Measurements from ENCODE around the gene BLTP3A. TPM values are rescaled to one million over a fixed set of nuclear protein-coding genes. Genes with fewer than 3 reads are reported as not detected.
"Not testable (repeated sequence)": the region's sequence is repeated elsewhere in the genome, so short reads cannot be mapped to it uniquely, and the experiment has no call there.

Gene BLTP3A
- total RNA-seq, 1 experiment from 2014 or later = 18.7 TPM

DNA sequence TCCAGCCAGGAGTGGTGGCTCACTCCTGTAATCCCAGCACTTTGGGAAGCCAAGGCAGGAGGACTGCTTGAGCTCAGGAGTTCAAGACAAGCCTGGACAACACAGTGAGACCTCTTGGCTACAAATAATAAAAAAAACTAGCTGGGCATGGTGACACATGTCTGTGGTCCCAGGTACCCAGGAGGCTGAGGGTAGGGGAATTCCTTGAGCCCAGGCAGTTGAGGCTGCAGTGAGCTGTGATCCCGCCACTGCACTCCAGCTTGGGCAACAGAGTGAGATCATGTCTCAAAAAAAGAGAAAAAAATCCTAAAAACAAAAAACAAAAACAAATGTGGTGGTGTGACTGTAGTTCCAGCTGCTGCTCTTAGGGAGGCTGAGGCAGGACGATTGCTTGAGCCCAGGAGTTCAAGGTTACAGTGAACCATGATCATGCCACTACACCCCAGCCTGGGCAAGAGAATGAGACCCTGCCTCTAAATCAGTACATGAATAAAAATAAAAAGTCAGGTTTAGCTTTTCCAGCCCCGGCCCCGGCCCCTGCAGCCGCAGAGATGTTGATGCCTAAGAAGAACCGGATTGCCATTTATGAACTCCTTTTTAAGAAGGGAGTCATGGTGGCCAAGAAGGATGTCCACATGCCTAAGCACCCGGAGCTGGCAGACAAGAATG, 48.1 kb upstream of the BLTP3A start:
- H3K4me3 Mint-ChIP-seq = no peak overlapping the region
- H3K27ac Mint-ChIP-seq = no peak overlapping the region
- POLR2A ChIA-PET = interaction anchor here (0.5 kb wide), 1 partner anchor 247 kb away, joined by 7 read pairs; no protein-coding TSS in a partner anchor
- H3K36me3 Mint-ChIP-seq = no peaks in the 10 kb centered on the region
- no peaks in the 10 kb centered on the region for H3K27me3 Mint-ChIP-seq (ENCODE audit: low read depth)
- TF ChIP-seq JUN (CRISPR knock-in tag; IDR thresholded peaks at IDR 0.05) (no peak), ZNF423 (CRISPR knock-in tag; IDR thresholded peaks at IDR 0.05) (no peak), NFYB (CRISPR knock-in tag; conservative IDR thresholded peaks at IDR 0.05; ENCODE audit: low read depth) (no peak), ZBTB43 (CRISPR knock-in tag; IDR thresholded peaks at IDR 0.05) (no peak), TEAD4 (CRISPR knock-in tag; IDR thresholded peaks at IDR 0.05) (no peak), ERG (CRISPR knock-in tag; IDR thresholded peaks at IDR 0.05) (no peak), MYBL2 (CRISPR knock-in tag; IDR thresholded peaks at IDR 0.05) (no peak), ZNF416 (CRISPR knock-in tag; IDR thresholded peaks at IDR 0.05) (no peak), NR3C1 (CRISPR knock-in tag; conservative IDR thresholded peaks at IDR 0.05; ENCODE audit: low read depth) (no peak), NFE2L1 (CRISPR knock-in tag; IDR thresholded peaks at IDR 0.05) (no peak), ELF4 (CRISPR knock-in tag; IDR thresholded peaks at IDR 0.05; ENCODE audit: low read depth) (no peak), CREM (CRISPR knock-in tag; IDR thresholded peaks at IDR 0.05) (no peak), SMAD4 (CRISPR knock-in tag; IDR thresholded peaks at IDR 0.05) (no peak)
- TF ChIP-seq, protein P1, sequence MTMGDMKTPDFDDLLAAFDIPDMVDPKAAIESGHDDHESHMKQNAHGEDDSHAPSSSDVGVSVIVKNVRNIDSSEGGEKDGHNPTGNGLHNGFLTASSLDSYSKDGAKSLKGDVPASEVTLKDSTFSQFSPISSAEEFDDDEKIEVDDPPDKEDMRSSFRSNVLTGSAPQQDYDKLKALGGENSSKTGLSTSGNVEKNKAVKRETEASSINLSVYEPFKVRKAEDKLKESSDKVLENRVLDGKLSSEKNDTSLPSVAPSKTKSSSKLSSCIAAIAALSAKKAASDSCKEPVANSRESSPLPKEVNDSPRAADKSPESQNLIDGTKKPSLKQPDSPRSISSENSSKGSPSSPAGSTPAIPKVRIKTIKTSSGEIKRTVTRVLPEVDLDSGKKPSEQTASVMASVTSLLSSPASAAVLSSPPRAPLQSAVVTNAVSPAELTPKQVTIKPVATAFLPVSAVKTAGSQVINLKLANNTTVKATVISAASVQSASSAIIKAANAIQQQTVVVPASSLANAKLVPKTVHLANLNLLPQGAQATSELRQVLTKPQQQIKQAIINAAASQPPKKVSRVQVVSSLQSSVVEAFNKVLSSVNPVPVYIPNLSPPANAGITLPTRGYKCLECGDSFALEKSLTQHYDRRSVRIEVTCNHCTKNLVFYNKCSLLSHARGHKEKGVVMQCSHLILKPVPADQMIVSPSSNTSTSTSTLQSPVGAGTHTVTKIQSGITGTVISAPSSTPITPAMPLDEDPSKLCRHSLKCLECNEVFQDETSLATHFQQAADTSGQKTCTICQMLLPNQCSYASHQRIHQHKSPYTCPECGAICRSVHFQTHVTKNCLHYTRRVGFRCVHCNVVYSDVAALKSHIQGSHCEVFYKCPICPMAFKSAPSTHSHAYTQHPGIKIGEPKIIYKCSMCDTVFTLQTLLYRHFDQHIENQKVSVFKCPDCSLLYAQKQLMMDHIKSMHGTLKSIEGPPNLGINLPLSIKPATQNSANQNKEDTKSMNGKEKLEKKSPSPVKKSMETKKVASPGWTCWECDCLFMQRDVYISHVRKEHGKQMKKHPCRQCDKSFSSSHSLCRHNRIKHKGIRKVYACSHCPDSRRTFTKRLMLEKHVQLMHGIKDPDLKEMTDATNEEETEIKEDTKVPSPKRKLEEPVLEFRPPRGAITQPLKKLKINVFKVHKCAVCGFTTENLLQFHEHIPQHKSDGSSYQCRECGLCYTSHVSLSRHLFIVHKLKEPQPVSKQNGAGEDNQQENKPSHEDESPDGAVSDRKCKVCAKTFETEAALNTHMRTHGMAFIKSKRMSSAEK (CRISPR knock-in tag; IDR thresholded peaks at IDR 0.05; ENCODE audit: borderline replicate concordance) = no peak
- TF ChIP-seq, protein P2, sequence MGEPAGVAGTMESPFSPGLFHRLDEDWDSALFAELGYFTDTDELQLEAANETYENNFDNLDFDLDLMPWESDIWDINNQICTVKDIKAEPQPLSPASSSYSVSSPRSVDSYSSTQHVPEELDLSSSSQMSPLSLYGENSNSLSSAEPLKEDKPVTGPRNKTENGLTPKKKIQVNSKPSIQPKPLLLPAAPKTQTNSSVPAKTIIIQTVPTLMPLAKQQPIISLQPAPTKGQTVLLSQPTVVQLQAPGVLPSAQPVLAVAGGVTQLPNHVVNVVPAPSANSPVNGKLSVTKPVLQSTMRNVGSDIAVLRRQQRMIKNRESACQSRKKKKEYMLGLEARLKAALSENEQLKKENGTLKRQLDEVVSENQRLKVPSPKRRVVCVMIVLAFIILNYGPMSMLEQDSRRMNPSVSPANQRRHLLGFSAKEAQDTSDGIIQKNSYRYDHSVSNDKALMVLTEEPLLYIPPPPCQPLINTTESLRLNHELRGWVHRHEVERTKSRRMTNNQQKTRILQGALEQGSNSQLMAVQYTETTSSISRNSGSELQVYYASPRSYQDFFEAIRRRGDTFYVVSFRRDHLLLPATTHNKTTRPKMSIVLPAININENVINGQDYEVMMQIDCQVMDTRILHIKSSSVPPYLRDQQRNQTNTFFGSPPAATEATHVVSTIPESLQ (CRISPR knock-in tag; IDR thresholded peaks at IDR 0.05) = no peak
- TF ChIP-seq, protein P3, sequence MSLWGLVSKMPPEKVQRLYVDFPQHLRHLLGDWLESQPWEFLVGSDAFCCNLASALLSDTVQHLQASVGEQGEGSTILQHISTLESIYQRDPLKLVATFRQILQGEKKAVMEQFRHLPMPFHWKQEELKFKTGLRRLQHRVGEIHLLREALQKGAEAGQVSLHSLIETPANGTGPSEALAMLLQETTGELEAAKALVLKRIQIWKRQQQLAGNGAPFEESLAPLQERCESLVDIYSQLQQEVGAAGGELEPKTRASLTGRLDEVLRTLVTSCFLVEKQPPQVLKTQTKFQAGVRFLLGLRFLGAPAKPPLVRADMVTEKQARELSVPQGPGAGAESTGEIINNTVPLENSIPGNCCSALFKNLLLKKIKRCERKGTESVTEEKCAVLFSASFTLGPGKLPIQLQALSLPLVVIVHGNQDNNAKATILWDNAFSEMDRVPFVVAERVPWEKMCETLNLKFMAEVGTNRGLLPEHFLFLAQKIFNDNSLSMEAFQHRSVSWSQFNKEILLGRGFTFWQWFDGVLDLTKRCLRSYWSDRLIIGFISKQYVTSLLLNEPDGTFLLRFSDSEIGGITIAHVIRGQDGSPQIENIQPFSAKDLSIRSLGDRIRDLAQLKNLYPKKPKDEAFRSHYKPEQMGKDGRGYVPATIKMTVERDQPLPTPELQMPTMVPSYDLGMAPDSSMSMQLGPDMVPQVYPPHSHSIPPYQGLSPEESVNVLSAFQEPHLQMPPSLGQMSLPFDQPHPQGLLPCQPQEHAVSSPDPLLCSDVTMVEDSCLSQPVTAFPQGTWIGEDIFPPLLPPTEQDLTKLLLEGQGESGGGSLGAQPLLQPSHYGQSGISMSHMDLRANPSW (CRISPR knock-in tag; conservative IDR thresholded peaks at IDR 0.05; ENCODE audit: low read depth) = no peak
- TF ChIP-seq, protein P4, sequence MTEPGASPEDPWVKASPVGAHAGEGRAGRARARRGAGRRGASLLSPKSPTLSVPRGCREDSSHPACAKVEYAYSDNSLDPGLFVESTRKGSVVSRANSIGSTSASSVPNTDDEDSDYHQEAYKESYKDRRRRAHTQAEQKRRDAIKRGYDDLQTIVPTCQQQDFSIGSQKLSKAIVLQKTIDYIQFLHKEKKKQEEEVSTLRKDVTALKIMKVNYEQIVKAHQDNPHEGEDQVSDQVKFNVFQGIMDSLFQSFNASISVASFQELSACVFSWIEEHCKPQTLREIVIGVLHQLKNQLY (CRISPR knock-in tag; IDR thresholded peaks at IDR 0.05) = no peak
- TF ChIP-seq, protein P5, sequence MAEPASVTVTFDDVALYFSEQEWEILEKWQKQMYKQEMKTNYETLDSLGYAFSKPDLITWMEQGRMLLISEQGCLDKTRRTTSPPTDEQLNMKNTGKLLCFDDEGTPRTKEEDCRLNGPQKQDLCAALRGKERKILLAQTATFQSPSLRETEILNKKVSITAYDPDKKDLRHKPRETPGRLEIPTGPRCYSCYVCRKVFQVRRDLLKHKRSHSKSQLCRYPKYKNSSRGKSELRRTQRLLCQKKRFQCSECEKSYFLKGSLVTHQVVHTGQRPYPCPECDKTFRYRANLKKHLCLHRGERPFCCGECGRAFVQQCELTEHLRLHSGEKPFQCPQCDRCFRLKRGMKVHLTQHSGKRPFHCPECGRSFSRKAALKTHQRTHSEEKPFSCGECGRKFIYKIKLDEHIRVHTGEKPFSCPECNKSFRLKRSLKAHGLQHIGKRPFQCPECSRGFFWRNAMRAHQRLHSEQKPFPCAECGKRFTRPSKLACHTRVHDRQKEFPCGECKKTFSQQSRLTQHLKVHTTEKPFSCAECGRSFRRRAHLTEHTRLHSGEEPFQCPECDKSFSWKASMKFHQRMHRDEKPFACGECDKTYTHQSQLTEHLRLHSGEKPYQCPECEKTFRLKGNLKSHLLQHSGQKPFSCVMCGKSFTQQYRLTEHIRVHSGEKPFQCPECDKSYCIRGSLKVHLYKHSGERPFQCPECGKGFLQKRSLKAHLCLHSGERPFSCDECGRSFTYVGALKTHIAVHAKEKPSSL (CRISPR knock-in tag; conservative IDR thresholded peaks at IDR 0.05) = no peak
- DNase-seq (ENCODE audit: low spot score) (no peak), ATAC-seq (no peak)
- CTCF ChIA-PET = interaction anchor here (0.8 to 2.6 kb wide), 2 partner anchors 13 to 156 kb away, joined by 3 to 10 read pairs; partner anchors contain the start of gene SNRPC
- no peaks in the 10 kb centered on the region for H3K9me3 Mint-ChIP-seq
- no peaks in the 10 kb centered on the region for H3K4me1 Mint-ChIP-seq

GRCh38 chr6:34744294-34744647, 47.6 kb upstream of the BLTP3A start:
- CTCF ChIA-PET = interaction anchor here (0.8 to 2.6 kb wide), 2 partner anchors 13 to 156 kb away, joined by 3 to 10 read pairs; partner anchors contain the start of gene SNRPC
- not testable (repeated sequence) for ATAC-seq

More at GRCh38 chr6:34744294-34744647, 47.6 kb upstream of the BLTP3A start:
- H3K4me1 Mint-ChIP-seq; H3K27ac Mint-ChIP-seq; POLR2A ChIA-PET; H3K27me3 Mint-ChIP-seq (ENCODE audit: low read depth); H3K36me3 Mint-ChIP-seq; H3K9me3 Mint-ChIP-seq; H3K4me3 Mint-ChIP-seq; DNase-seq (ENCODE audit: low spot score): not testable (repeated sequence)

All from WTC11 (cell line).